BLaER1 (cell line): ENCODE data around the gene GLB1L.
A peak's percentile ranks its signal among the peaks of the same experiment; 100 is the strongest.

Experiments used
- H3K27ac ChIP-seq: shearing (Covaris generic); formaldehyde crosslinking; 2 replicates; pipeline ENCODE4 v1.8.1; 2022
- H3K27me3 ChIP-seq: shearing (Covaris generic); formaldehyde crosslinking; 2 replicates; pipeline ENCODE4 v1.8.1; 2022
- H3K36me3 ChIP-seq: shearing (Covaris generic); formaldehyde crosslinking; 2 replicates; pipeline ENCODE4 v1.8.1; 2022
- H3K4me1 ChIP-seq: shearing (Covaris generic); formaldehyde crosslinking; 2 replicates; pipeline ENCODE4 v1.8.1; 2022
- H3K4me2 ChIP-seq: shearing (Covaris generic); formaldehyde crosslinking; 2 replicates; pipeline ENCODE4 v1.8.1; 2022
- H3K4me3 ChIP-seq: shearing (Covaris generic); formaldehyde crosslinking; 2 replicates; pipeline ENCODE4 v1.8.1; 2022
- H3K9ac ChIP-seq: shearing (Covaris generic); formaldehyde crosslinking; 2 replicates; pipeline ENCODE4 v1.8.1; 2022
- H3K9me3 ChIP-seq: shearing (Covaris generic); formaldehyde crosslinking; 2 replicates; pipeline ENCODE4 v1.8.1; 2022
- H4K20me1 ChIP-seq: shearing (Covaris generic); formaldehyde crosslinking; 2 replicates; pipeline ENCODE4 v1.8.1; 2022
- Cebpa-rat ChIP-seq: shearing (Covaris generic); IDR thresholded peaks from 2 replicates; pipeline ENCODE4 v1.8.1; 2022

GLB1L gene

GRCh38 chr2:219249203-219249980, 4.1 kb upstream of the GLB1L start:
- TF ChIP-seq Cebpa-rat, result no peak
- Histone ChIP-seq H4K20me1 (0 out of 2 replicates have a peak, but pooled peaks cover 5% of the 10 kb centered on the region), H3K36me3 (peaks cover 18% of the 10 kb centered on the region; the same call in 1 of the 2 replicates), H3K27ac (peak overlapping the region; percentile 69), H3K4me2 (peak overlapping the region; percentile 98), H3K4me3 (peak overlapping the region; percentile 48), H3K27me3 (peaks cover 16% of the 10 kb centered on the region; the same call in 1 of the 2 replicates), H3K9me3 (no peaks in the 10 kb centered on the region), H3K4me1 (peaks cover 95% of the 10 kb centered on the region), H3K9ac (peak overlapping the region; percentile 46)

- Histone ChIP-seq H3K9me3 (no peaks in the 10 kb centered on the region), H3K27ac (peak overlapping the region; percentile 69), H3K36me3 (peaks cover 18% of the 10 kb centered on the region; the same call in 1 of the 2 replicates), H3K4me1 (peaks cover 93% of the 10 kb centered on the region), H3K4me2 (peak overlapping the region; percentile 98), H4K20me1 (0 out of 2 replicates have a peak, but pooled peaks cover 5% of the 10 kb centered on the region), H3K27me3 (peaks cover 16% of the 10 kb centered on the region; the same call in 1 of the 2 replicates), H3K4me3 (peak overlapping the region; percentile 48; the same call in 1 of the 2 replicates), H3K9ac (peak overlapping the region; percentile 46)
- TF ChIP-seq Cebpa-rat, result no peak
Measured at GRCh38 chr2:219248845-219249202, 3.6 kb upstream of the GLB1L start.

GRCh38 chr2:219247678-219248642, 2.7 kb upstream of the GLB1L start:
- no peak overlapping the region for H3K4me3 ChIP-seq
- peaks cover 11% of the 10 kb centered on the region; the same call in 1 of the 2 replicates for H3K27me3 ChIP-seq
- peaks cover 84% of the 10 kb centered on the region for H3K4me1 ChIP-seq
- H3K4me2 ChIP-seq, result peak overlapping the region; percentile 98
- H4K20me1 ChIP-seq, result 0 out of 2 replicates have a peak, but pooled peaks cover 5% of the 10 kb centered on the region
- TF ChIP-seq Cebpa-rat, result no peak
- H3K36me3 ChIP-seq, result peaks cover 18% of the 10 kb centered on the region; the same call in 1 of the 2 replicates
- H3K9ac ChIP-seq, result no peak overlapping the region
- no peak overlapping the region; the same call in 1 of the 2 replicates for H3K27ac ChIP-seq
- no peaks in the 10 kb centered on the region for H3K9me3 ChIP-seq

- Histone ChIP-seq H3K4me3 (peak overlapping the region; percentile 94; the same call in 1 of the 2 replicates), H3K36me3 (peaks cover 18% of the 10 kb centered on the region; the same call in 1 of the 2 replicates), H3K27me3 (no peaks in the 10 kb centered on the region), H3K4me2 (peak overlapping the region; percentile 98), H3K9ac (peak overlapping the region; percentile 94; the same call in 1 of the 2 replicates), H3K27ac (no peak overlapping the region), H3K9me3 (no peaks in the 10 kb centered on the region), H3K4me1 (peaks cover 70% of the 10 kb centered on the region), H4K20me1 (0 out of 2 replicates have a peak, but pooled peaks cover 5% of the 10 kb centered on the region)
- TF ChIP-seq Cebpa-rat, result no peak
Measured at GRCh38 chr2:219246559-219246958, 1.3 kb upstream of the GLB1L start.

- Histone ChIP-seq H3K27ac (peak overlapping the region; percentile 94), H3K27me3 (no peaks in the 10 kb centered on the region), H3K9ac (peak overlapping the region; percentile 94), H3K4me3 (peak overlapping the region; percentile 94), H4K20me1 (0 out of 2 replicates have a peak, but pooled peaks cover 5% of the 10 kb centered on the region), H3K4me2 (peak overlapping the region; percentile 98), H3K9me3 (no peaks in the 10 kb centered on the region), H3K36me3 (peaks cover 17% of the 10 kb centered on the region; the same call in 1 of the 2 replicates), H3K4me1 (peaks cover 63% of the 10 kb centered on the region)
- no peak for TF ChIP-seq Cebpa-rat
Measured at GRCh38 chr2:219245899-219246230, 621 bp upstream of the GLB1L start.

GRCh38 chr2:219244789-219245147, 476 bp downstream of the GLB1L start:
- Histone ChIP-seq H3K27ac (peak overlapping the region; percentile 94), H3K9ac (peak overlapping the region; percentile 94), H3K4me2 (peak overlapping the region; percentile 98)

GRCh38 chr2:219243291-219243761, 1.9 kb downstream of the GLB1L start:
- no peak overlapping the region for H3K27ac ChIP-seq
- no peaks in the 10 kb centered on the region for H4K20me1 ChIP-seq
- no peak overlapping the region for H3K9ac ChIP-seq
- no peaks in the 10 kb centered on the region for H3K27me3 ChIP-seq
- H3K36me3 ChIP-seq, result peaks cover 20% of the 10 kb centered on the region
- no peak overlapping the region for H3K4me3 ChIP-seq
- H3K4me2 ChIP-seq, result no peak overlapping the region
- TF ChIP-seq Cebpa-rat, result no peak
- peaks cover 38% of the 10 kb centered on the region for H3K4me1 ChIP-seq
- no peaks in the 10 kb centered on the region for H3K9me3 ChIP-seq

More at GRCh38 chr2:219244789-219245147, 476 bp downstream of the GLB1L start:
- TF ChIP-seq Cebpa-rat, result no peak
- H3K4me3 ChIP-seq, result peak overlapping the region; percentile 94
- H3K4me1 ChIP-seq, result peaks cover 52% of the 10 kb centered on the region
- H4K20me1 ChIP-seq, result 0 out of 2 replicates have a peak, but pooled peaks cover 5% of the 10 kb centered on the region
- peaks cover 8% of the 10 kb centered on the region; the same call in 1 of the 2 replicates for H3K36me3 ChIP-seq
- H3K27me3 ChIP-seq, result no peaks in the 10 kb centered on the region
- no peaks in the 10 kb centered on the region for H3K9me3 ChIP-seq

GRCh38 chr2:219234331-219234730, 10.9 kb downstream of the GLB1L start:
- Histone ChIP-seq H3K9ac (no peak overlapping the region), H3K4me2 (no peak overlapping the region), H3K9me3 (no peaks in the 10 kb centered on the region), H3K4me1 (peaks cover 18% of the 10 kb centered on the region), H3K36me3 (peaks cover 77% of the 10 kb centered on the region), H3K27ac (no peak overlapping the region), H3K4me3 (no peak overlapping the region), H4K20me1 (peaks cover 14% of the 10 kb centered on the region; the same call in 1 of the 2 replicates), H3K27me3 (no peaks in the 10 kb centered on the region)
- no peak for TF ChIP-seq Cebpa-rat

- Histone ChIP-seq H3K27ac (peak overlapping the region; percentile 72), H3K9ac (peak overlapping the region; percentile 88), H3K4me2 (peak overlapping the region; percentile 97), H3K36me3 (peaks cover 48% of the 10 kb centered on the region), H3K27me3 (no peaks in the 10 kb centered on the region), H3K4me3 (peak overlapping the region; percentile 86), H4K20me1 (peaks cover 51% of the 10 kb centered on the region), H3K9me3 (no peaks in the 10 kb centered on the region), H3K4me1 (peaks cover 54% of the 10 kb centered on the region)
- no peak for TF ChIP-seq Cebpa-rat
Measured at GRCh38 chr2:219230059-219230540, 15.1 kb downstream of the GLB1L start.
